HG03025 (cell line): Measurements from ENCODE around the gene PLA2G4B.
"Not testable (repeated sequence)": the region's sequence is repeated elsewhere in the genome, so short reads cannot be mapped to it uniquely, and the experiment has no call there.

ENCODE experiments used
- ATAC-seq: cut with Tn5 transposase; IDR thresholded peaks from one replicate; pipeline ENCODE4 v1.9.1; 2021; ENCODE audit warnings: mild to moderate bottlenecking, moderate library complexity; ENCODE audit not compliant: unreplicated experiment, low FRiP score

The PLA2G4B gene

GRCh38 chr15:41825572-41826535 lies 12.8 kb upstream of the PLA2G4B start:
- no peak for ATAC-seq

- ATAC-seq: no peak
These were observed 11.3 kb upstream of the PLA2G4B start for GRCh38 chr15:41827290-41827879.

GRCh38 chr15:41827880-41828806 lies 10.5 kb upstream of the PLA2G4B start, which contains the start of gene JMJD7:
TSS of gene JMJD7 (plus strand) at chr15:41828092. CDS start at chr15:41828125, 33 bp downstream.
- ATAC-seq: no peak

- ATAC-seq: no peak
These were observed 9.9 kb upstream of the PLA2G4B start for GRCh38 chr15:41828807-41829141.

- ATAC-seq: no peak
These were observed 8.5 kb upstream of the PLA2G4B start for GRCh38 chr15:41829959-41830646.

GRCh38 chr15:41831291-41831690 lies 7.4 kb upstream of the PLA2G4B start:
- not testable (repeated sequence) for ATAC-seq

- no peak for ATAC-seq
These were observed 6.4 kb upstream of the PLA2G4B start for GRCh38 chr15:41832208-41832607.

GRCh38 chr15:41832875-41833274 lies 5.8 kb upstream of the PLA2G4B start:
- ATAC-seq: no peak

DNA sequence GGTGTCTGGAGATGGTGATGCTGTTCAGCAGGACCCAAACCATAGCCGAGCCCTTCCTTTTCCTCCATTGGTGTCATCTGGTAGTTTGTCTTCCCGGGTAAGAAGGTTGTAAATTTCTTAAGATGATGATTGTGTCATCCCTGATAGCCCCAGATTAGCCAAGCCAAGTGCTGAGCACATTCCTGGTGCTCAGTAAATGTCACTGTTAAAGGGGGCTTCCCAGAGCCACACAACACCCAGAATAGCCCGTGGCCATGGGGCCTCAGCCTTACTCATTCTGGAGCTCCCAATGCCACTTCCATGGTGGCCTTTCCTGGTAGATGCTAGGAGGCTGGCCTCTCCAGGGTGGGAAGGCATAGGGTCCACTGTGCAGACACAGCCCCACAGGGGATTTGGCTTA lies 4.6 kb upstream of the PLA2G4B start:
- ATAC-seq: no peak

DNA sequence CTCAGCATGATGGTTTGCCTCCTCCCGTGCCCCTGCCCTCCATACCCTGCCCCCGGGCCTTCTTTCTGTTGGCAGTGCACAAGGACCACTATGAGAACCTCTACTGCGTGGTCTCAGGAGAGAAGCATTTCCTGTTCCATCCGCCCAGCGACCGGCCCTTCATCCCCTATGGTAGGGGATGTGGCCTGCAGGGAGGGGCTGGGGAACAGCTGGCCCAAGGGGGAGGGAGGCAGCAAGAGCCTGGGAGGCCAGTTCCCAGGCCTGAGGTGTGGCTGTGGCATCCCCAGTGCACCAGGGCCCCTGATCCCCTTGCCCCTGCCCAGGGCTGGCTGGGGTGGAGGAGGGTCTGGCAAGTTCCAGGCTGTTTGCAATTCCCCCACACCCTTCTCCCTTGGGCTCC lies 2.6 kb upstream of the PLA2G4B start:
- ATAC-seq: no peak

DNA sequence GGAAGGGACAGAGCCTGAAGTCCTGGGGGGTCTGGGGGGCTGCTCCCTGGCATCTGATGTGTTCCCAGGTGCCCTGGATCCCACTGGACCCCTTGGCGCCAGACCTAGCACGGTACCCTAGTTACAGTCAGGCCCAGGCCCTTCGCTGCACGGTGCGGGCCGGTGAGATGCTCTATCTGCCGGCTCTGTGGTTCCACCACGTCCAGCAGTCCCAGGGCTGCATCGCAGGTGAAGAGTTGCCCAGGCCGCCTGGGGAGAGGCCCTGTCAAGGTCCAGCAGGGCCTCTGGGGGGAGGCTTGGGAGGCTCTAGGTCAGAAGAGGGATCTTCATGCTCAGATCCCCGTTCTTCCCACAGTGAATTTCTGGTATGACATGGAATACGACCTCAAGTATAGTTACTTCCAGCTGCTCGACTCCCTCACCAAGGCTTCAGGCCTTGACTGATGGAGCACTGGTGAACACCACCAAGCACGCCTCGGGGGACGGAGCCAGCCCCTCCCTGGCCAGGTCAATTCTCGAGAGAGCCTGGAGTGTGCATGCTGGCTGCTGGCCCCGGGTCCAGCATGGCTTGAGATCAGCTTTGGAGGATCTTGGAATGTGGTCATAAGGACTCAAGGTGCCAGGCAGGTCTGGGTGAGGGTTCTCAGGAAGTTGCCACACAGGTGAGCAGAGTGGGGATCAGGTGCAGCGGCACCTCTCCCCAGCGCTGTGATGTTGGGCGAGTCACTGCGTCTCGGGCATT lies 1.8 kb upstream of the PLA2G4B start:
- ATAC-seq: no peak

DNA sequence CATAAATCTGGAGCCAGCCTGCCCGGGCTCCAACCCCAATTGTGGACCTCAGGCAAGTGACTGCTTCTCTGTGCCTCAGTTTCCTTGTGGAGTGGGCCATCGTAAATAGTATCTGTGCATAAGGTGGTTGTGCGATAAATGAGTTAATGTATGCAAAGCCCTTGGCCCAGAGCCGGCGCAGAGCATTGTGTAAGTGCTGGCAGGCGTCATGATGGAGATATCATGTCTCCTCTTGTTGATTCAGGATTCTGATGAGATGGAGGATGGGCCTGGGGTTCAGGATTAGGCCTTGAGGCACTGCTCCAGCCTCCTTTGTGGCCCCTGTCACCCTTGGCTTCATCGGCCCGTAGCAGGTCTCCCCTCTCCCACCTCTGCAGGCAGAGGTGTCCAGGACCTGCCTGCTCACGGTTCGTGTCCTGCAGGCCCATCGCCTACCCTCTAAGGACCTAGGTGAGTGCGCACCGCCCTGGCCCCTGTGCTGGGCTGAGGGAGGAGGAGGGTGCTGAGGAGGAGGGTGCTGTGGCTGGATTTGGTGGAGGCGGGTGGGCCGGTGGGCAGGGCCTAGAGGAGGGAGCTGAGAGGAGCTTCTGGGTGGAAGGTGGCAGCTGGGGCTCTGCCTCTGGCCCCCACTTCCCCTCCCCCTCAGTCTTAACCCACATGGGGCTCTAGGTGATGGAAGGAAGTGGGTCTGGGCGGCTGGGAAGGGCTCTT lies 1.3 kb downstream of the PLA2G4B start:
- ATAC-seq: no peak

GRCh38 chr15:41840673-41841072 lies 2.0 kb downstream of the PLA2G4B start:
- ATAC-seq: no peak

GRCh38 chr15:41841131-41841530 lies 2.5 kb downstream of the PLA2G4B start:
- no peak for ATAC-seq

DNA sequence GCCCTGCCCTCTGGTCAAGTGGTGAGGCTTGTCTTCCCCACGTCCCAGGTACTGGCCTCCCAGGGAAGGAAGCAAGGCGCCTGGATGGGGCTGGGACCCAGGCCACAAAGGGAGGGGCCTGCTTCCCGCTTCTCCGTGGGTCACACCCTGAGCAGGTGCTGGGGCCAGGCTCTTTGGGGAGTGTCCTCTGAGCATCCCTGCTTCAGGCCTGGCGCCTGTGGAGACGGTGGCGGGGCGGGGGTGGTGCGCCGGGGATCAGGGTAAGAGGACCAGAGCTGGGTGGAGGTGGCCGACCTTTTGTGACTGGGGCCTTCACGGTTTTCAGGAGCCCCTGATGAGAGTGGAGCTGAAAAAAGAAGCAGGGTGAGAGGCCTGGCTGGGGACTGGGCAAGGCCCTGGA lies 3.6 kb downstream of the PLA2G4B start:
- ATAC-seq: no peak

DNA sequence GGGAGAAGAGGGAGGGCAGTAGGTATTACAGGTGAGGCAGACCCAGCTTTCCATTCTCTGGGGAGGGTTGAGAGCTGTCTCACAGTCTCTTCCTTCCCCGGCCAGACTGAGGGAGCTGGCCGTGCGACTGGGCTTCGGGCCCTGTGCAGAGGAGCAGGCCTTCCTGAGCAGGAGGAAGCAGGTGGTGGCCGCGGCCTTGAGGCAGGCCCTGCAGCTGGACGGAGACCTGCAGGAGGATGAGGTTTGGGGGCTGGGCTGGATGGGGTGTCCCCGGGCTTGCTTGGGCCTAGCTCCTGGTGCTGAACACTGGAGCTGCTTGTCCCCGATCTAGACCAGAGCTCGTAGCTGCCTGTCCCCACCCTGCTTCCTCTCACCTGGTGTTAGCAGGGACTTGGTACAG lies 4.9 kb downstream of the PLA2G4B start:
- ATAC-seq: no peak

DNA sequence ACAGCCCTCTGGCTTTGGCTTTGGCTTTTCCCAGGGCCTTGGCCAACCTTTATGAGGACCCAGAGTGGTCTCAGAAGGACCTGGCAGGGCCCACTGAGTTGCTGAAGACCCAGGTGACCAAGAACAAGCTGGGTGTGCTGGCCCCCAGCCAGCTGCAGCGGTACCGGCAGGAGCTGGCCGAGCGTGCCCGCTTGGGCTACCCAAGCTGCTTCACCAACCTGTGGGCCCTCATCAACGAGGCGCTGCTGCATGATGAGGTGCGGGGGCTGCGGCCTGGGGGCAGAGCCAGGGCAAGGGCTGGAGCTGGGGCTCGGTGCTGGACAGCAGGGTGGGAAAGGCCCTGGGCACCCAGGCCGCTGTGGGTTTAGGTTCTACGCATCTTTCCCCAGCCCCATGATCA lies 6.2 kb downstream of the PLA2G4B start:
- ATAC-seq: no peak

DNA sequence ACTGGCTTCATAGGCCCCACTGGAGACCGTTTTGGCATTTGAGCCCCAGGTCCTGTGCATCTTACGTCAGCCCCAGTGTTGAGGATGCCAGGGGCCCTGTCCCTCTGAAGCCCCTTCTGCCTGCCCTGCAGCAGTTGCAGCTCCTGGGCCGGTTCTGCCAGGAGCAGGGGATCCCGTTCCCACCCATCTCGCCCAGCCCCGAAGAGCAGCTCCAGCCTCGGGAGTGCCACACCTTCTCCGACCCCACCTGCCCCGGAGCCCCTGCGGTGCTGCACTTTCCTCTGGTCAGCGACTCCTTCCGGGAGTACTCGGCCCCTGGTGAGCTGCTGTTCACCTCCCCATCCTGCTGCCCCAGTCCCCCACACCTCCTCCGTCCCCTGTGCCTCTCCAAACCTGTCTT lies 8.6 kb downstream of the PLA2G4B start:
- no peak for ATAC-seq

DNA sequence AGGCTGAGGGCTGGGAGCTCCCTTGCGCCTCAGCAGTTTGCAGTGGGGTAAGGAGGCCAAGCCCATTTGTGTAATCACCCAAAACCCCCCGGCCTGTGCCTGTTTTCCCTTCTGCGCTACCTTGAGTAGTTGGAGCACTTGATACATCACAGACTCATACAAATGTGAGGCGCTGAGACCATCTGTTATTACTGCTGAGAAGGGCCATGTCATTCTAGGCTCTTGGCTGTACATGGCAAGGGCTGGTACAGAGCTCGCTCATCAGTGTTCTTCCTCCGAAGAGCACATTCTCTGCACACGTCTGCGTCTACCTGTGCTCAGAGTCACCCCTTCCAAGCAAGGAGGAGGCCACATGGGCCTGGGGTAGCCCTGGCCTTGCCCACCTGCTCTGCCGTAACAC lies 9.3 kb downstream of the PLA2G4B start:
- ATAC-seq: no peak
